GM10847 (cell line): ENCODE measurements around the gene STPG3.

Experiments
- POLR2A ChIP-seq: IDR thresholded peaks from 2 replicates; pipeline ENCODE4 v1.6.1; 2011; ENCODE audit not compliant: insufficient read length; ENCODE audit errors: extremely low read depth

STPG3 gene

DNA sequence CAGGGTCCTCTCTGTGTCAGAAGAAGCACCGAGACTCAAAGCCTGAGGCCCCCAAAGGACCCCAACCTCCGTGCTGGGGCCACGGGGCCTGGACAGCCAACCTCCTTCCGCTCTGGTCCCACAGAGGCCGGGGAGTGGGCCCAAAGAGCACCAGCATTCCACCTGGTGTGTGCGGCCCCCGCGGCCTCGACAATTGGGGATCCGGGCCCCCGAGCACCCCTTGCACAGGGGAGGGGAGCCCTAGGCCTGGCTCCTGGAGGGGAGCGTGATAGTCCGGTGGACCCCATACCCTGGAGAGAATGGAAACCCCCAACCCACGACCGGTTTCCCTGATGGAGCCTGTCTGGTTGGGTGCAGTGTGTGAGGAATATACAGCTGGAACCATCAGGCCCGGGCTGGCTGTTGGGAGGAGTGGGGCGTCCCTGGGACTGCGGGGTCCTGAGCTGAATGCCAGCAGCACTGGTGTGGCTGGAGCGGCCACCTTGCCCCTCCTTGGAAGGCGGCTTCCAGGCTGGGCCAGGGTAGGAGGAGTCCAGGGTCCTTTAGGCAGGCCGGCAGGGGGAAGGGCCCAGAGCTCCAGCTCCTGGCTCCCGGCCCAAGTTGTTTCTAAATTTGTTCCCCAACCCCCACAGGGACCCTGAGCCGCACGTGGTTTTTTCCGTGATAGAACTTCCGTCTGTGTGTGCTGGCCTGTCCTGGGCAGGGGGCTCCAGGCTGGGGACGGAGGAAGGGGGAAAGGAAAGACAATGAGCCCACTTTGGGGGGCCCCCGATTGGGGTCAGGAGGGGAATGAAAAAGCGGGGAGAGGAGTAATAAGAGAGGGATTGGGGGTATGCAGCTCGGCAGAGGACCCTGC is 25.6 kb downstream of the STPG3 start:
- no peak for TF ChIP-seq POLR2A

- peak; percentile 43 for TF ChIP-seq POLR2A
Observed at GRCh38 chr9:137277329-137278041, 26.4 kb downstream of the STPG3 start, which contains the start of gene TOR4A. TOR4A (plus strand) TSS chr9:137277726; CDS start chr9:137278690, 964 bp downstream.

DNA sequence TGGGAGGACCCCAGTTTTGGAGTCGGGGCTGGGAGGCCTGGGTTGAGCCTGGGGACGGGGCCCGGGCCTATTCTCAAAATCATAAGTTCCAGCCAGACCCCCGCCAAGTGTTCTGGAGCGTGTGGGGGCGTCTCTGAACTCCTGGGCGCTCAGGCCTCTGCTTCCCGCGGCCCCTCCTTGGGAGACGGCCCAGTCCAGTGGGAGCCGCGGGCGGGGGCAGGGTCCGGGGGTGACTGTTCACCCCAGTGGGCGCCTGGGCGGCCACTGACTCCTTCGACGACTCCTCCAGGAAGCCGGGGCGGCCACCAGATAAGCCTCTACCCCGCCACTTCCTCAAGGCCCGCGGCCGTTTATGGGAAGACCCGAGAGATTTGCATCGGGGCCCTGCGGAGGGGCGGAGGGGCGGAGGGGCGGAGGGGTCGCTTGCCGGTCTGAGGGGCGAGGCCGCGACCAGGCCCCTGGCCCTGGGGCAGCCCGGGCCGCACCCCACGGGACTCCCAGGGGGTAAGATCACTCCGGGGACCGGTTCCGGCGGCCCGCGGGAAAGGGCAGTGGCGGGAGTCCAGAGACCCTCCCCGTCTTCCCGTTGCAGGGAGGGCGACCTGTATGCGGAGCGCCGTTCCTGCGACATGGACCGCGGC is 27.1 kb downstream of the STPG3 start:
- TF ChIP-seq POLR2A = no peak

DNA sequence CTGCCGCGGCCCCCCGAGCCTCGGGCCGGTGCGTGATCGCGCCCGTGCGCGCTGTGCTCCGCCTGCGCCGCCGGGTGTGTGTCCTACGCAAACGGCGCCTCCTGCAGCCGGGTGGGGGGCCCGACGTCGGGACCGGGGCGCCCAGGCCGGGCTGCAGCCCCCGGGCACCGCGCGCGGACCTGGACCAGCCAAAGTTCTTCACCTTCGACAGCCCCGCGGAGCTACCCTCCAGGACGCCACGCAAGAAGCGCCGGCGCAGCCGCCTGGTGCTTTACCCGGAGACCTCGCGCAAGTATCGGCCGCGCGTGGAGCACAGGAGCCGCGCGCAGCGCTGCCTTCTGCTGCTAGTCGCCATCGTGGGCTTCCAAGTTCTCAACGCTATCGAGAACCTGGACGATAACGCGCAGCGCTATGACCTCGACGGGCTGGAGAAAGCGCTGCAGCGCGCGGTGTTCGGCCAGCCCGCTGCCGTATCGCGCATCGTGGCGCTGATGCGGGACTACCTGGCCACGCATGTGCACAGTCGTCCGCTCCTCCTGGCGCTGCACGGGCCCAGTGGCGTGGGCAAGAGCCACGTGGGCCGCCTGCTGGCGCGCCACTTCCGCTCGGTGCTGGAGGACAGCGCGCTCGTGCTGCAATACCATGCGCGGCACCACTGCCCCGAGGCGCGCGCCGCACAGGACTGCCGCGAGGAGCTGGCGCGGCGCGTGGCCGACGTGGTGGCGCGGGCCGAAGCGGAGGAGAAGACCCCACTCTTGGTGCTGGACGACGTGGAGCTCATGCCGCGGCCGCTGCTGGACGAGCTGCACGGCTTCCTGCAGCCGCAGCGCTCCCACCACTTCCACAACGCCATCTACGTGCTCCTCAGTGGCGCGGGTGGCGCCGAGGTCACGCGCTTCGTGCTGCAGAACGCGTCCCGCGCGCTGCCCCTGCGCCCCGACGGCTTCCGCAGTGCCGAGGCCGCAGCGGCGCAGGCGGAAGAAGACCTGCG is 27.9 kb downstream of the STPG3 start:
- TF ChIP-seq POLR2A = no peak

DNA sequence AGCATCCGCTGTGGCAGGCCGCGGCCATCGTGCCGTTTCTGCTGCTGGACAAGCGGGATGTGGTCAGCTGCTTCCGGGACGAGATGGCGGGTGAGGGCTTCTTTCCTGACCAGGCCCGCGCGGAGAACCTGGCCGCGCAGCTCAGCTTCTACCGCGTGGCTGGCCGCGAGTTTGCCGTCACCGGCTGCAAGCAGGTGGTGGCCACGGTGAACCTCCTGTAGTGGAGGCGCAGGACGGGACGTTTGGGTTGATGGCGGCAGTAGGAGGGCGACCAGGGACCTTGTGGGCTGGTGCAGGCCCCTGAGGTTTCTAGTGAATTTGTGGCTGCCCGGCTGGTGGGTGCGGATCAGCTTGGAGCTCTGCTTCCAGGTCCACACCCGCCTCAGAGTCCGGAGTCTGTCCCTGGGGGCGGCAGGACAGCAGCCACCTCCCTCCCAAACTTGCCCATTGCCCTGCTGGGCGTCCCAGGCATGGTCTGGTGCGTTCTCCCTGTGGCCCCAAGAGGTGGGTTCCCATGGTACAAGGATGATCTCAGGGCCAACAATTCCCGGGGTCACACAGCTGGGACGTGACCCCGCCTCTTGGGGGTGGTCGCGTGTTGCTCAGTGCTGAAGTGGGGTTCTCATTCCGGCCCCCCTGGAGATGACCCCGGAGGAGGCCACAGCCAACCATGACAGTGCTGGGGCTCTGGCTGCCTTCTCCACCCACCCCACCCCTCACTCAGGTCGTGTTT is 28.8 kb downstream of the STPG3 start:
- no peak for TF ChIP-seq POLR2A

- no peak for TF ChIP-seq POLR2A
Observed at GRCh38 chr9:137280474-137281344, 29.6 kb downstream of the STPG3 start.

GRCh38 chr9:137281345-137282116 is 30.4 kb downstream of the STPG3 start:
- no peak for TF ChIP-seq POLR2A

GRCh38 chr9:137286975-137287383 is 35.9 kb downstream of the STPG3 start:
- TF ChIP-seq POLR2A = no peak

GRCh38 chr9:137293094-137293481 is 42.0 kb downstream of the STPG3 start:
- TF ChIP-seq POLR2A = no peak

GRCh38 chr9:137293482-137294090 is 42.5 kb downstream of the STPG3 start:
- no peak for TF ChIP-seq POLR2A

- no peak for TF ChIP-seq POLR2A
Observed at GRCh38 chr9:137294091-137294680, 43.1 kb downstream of the STPG3 start.
